Measurements from ENCODE around the gene BIRC2.

BIRC2 gene

GRCh38 chr11:102406099-102406498 lies 59.1 kb downstream of the BIRC2 start:
- no peak overlapping the region for H2AFZ ChIP-seq (ENCODE audit: low read depth, low read length)
- no peaks in the 10 kb centered on the region for H3K27me3 ChIP-seq (ENCODE audit: insufficient read depth, low read length)
- H3K9me3 ChIP-seq (ENCODE audit: low read length) = no peaks in the 10 kb centered on the region
- H3K36me3 ChIP-seq (ENCODE audit: insufficient read depth, low read length) = peaks cover 28% of the 10 kb centered on the region
- no peak overlapping the region for H3K4me3 ChIP-seq (ENCODE audit: low read length)
- no peaks in the 10 kb centered on the region for H3K4me1 ChIP-seq (ENCODE audit: insufficient read depth, low read length)

- Histone ChIP-seq H3K27me3 (ENCODE audit: insufficient read depth, low read length) (no peaks in the 10 kb centered on the region), H2AFZ (ENCODE audit: low read depth, low read length) (no peak overlapping the region), H3K9me3 (ENCODE audit: low read length) (no peaks in the 10 kb centered on the region), H3K4me3 (ENCODE audit: low read length) (no peak overlapping the region), H3K36me3 (ENCODE audit: insufficient read depth, low read length) (peaks cover 14% of the 10 kb centered on the region), H3K4me1 (ENCODE audit: insufficient read depth, low read length) (no peaks in the 10 kb centered on the region)
Observed at GRCh38 chr11:102407901-102408300, 60.9 kb downstream of the BIRC2 start.

GRCh38 chr11:102408339-102408738 lies 61.3 kb downstream of the BIRC2 start:
- Histone ChIP-seq H3K4me1 (ENCODE audit: insufficient read depth, low read length) (no peaks in the 10 kb centered on the region), H3K36me3 (ENCODE audit: insufficient read depth, low read length) (peaks cover 10% of the 10 kb centered on the region), H3K4me3 (ENCODE audit: low read length) (no peak overlapping the region), H3K9me3 (ENCODE audit: low read length) (no peaks in the 10 kb centered on the region), H2AFZ (ENCODE audit: low read depth, low read length) (no peak overlapping the region), H3K27me3 (ENCODE audit: insufficient read depth, low read length) (no peaks in the 10 kb centered on the region)

GRCh38 chr11:102410382-102410784 lies 63.4 kb downstream of the BIRC2 start:
- Histone ChIP-seq H3K9me3 (ENCODE audit: low read length) (peaks cover 2% of the 10 kb centered on the region), H3K36me3 (ENCODE audit: insufficient read depth, low read length) (peaks cover 5% of the 10 kb centered on the region), H3K27me3 (ENCODE audit: insufficient read depth, low read length) (no peaks in the 10 kb centered on the region), H3K4me3 (ENCODE audit: low read length) (no peak overlapping the region), H2AFZ (ENCODE audit: low read depth, low read length) (no peak overlapping the region), H3K4me1 (ENCODE audit: insufficient read depth, low read length) (no peaks in the 10 kb centered on the region)

GRCh38 chr11:102411142-102411541 lies 64.1 kb downstream of the BIRC2 start:
- peaks cover 2% of the 10 kb centered on the region for H3K9me3 ChIP-seq (ENCODE audit: low read length)
- no peaks in the 10 kb centered on the region for H3K4me1 ChIP-seq (ENCODE audit: insufficient read depth, low read length)
- no peaks in the 10 kb centered on the region for H3K27me3 ChIP-seq (ENCODE audit: insufficient read depth, low read length)
- no peak overlapping the region for H2AFZ ChIP-seq (ENCODE audit: low read depth, low read length)
- H3K4me3 ChIP-seq (ENCODE audit: low read length) = no peak overlapping the region
- peaks cover 5% of the 10 kb centered on the region for H3K36me3 ChIP-seq (ENCODE audit: insufficient read depth, low read length)

GRCh38 chr11:102413497-102413896 lies 66.5 kb downstream of the BIRC2 start:
- no peaks in the 10 kb centered on the region for H3K4me1 ChIP-seq (ENCODE audit: insufficient read depth, low read length)
- H3K9me3 ChIP-seq (ENCODE audit: low read length) = peaks cover 3% of the 10 kb centered on the region
- H3K4me3 ChIP-seq (ENCODE audit: low read length) = no peak overlapping the region
- no peaks in the 10 kb centered on the region for H3K27me3 ChIP-seq (ENCODE audit: insufficient read depth, low read length)
- no peak overlapping the region for H2AFZ ChIP-seq (ENCODE audit: low read depth, low read length)
- peaks cover 3% of the 10 kb centered on the region for H3K36me3 ChIP-seq (ENCODE audit: insufficient read depth, low read length)

- Histone ChIP-seq H2AFZ (ENCODE audit: low read depth, low read length) (no peak overlapping the region), H3K9me3 (ENCODE audit: low read length) (peaks cover 6% of the 10 kb centered on the region), H3K4me1 (ENCODE audit: insufficient read depth, low read length) (no peaks in the 10 kb centered on the region), H3K4me3 (ENCODE audit: low read length) (no peak overlapping the region), H3K36me3 (ENCODE audit: insufficient read depth, low read length) (peaks cover 3% of the 10 kb centered on the region), H3K27me3 (ENCODE audit: insufficient read depth, low read length) (no peaks in the 10 kb centered on the region)
Observed at GRCh38 chr11:102414559-102414958, 67.5 kb downstream of the BIRC2 start.

- no peaks in the 10 kb centered on the region for H3K27me3 ChIP-seq (ENCODE audit: insufficient read depth, low read length)
- no peaks in the 10 kb centered on the region for H3K4me1 ChIP-seq (ENCODE audit: insufficient read depth, low read length)
- H3K9me3 ChIP-seq (ENCODE audit: low read length) = peaks cover 6% of the 10 kb centered on the region
- no peak overlapping the region for H3K4me3 ChIP-seq (ENCODE audit: low read length)
- no peaks in the 10 kb centered on the region for H3K36me3 ChIP-seq (ENCODE audit: insufficient read depth, low read length)
- no peak overlapping the region for H2AFZ ChIP-seq (ENCODE audit: low read depth, low read length)
Observed at GRCh38 chr11:102415304-102415916, 68.4 kb downstream of the BIRC2 start.

GRCh38 chr11:102416976-102417375 lies 70.0 kb downstream of the BIRC2 start:
- no peak overlapping the region for H2AFZ ChIP-seq (ENCODE audit: low read depth, low read length)
- peaks cover 6% of the 10 kb centered on the region for H3K9me3 ChIP-seq (ENCODE audit: low read length)
- H3K27me3 ChIP-seq (ENCODE audit: insufficient read depth, low read length) = no peaks in the 10 kb centered on the region
- peaks cover 8% of the 10 kb centered on the region for H3K4me1 ChIP-seq (ENCODE audit: insufficient read depth, low read length)
- H3K36me3 ChIP-seq (ENCODE audit: insufficient read depth, low read length) = no peaks in the 10 kb centered on the region
- no peak overlapping the region for H3K4me3 ChIP-seq (ENCODE audit: low read length)

- Histone ChIP-seq H3K27me3 (ENCODE audit: insufficient read depth, low read length) (no peaks in the 10 kb centered on the region), H3K9me3 (ENCODE audit: low read length) (peaks cover 6% of the 10 kb centered on the region), H3K4me3 (ENCODE audit: low read length) (no peak overlapping the region), H2AFZ (ENCODE audit: low read depth, low read length) (no peak overlapping the region), H3K4me1 (ENCODE audit: insufficient read depth, low read length) (peaks cover 13% of the 10 kb centered on the region), H3K36me3 (ENCODE audit: insufficient read depth, low read length) (no peaks in the 10 kb centered on the region)
Observed at GRCh38 chr11:102419181-102419580, 72.2 kb downstream of the BIRC2 start.

GRCh38 chr11:102420547-102420946 lies 73.5 kb downstream of the BIRC2 start:
- H3K27me3 ChIP-seq (ENCODE audit: insufficient read depth, low read length) = no peaks in the 10 kb centered on the region
- no peaks in the 10 kb centered on the region for H3K36me3 ChIP-seq (ENCODE audit: insufficient read depth, low read length)
- peaks cover 4% of the 10 kb centered on the region for H3K9me3 ChIP-seq (ENCODE audit: low read length)
- no peak overlapping the region for H2AFZ ChIP-seq (ENCODE audit: low read depth, low read length)
- H3K4me3 ChIP-seq (ENCODE audit: low read length) = no peak overlapping the region
- H3K4me1 ChIP-seq (ENCODE audit: insufficient read depth, low read length) = peaks cover 13% of the 10 kb centered on the region

- no peaks in the 10 kb centered on the region for H3K36me3 ChIP-seq (ENCODE audit: insufficient read depth, low read length)
- no peak overlapping the region for H2AFZ ChIP-seq (ENCODE audit: low read depth, low read length)
- peaks cover 4% of the 10 kb centered on the region for H3K9me3 ChIP-seq (ENCODE audit: low read length)
- H3K4me1 ChIP-seq (ENCODE audit: insufficient read depth, low read length) = peaks cover 13% of the 10 kb centered on the region
- no peaks in the 10 kb centered on the region for H3K27me3 ChIP-seq (ENCODE audit: insufficient read depth, low read length)
- H3K4me3 ChIP-seq (ENCODE audit: low read length) = no peak overlapping the region
Observed at GRCh38 chr11:102421261-102421660, 74.2 kb downstream of the BIRC2 start.

GRCh38 chr11:102422817-102423712 lies 76.1 kb downstream of the BIRC2 start:
- Histone ChIP-seq H3K36me3 (ENCODE audit: insufficient read depth, low read length) (no peaks in the 10 kb centered on the region), H2AFZ (ENCODE audit: low read depth, low read length) (no peak overlapping the region), H3K9me3 (ENCODE audit: low read length) (peaks cover 2% of the 10 kb centered on the region), H3K4me1 (ENCODE audit: insufficient read depth, low read length) (peaks cover 13% of the 10 kb centered on the region), H3K4me3 (ENCODE audit: low read length) (no peak overlapping the region), H3K27me3 (ENCODE audit: insufficient read depth, low read length) (no peaks in the 10 kb centered on the region)

Data from neuron (in vitro differentiated cells).